ENCODE results near the gene PLA2G6.
"Not testable (repeated sequence)": the region's sequence is repeated elsewhere in the genome, so short reads cannot be mapped to it uniquely, and the experiment has no call there.

PLA2G6 gene

DNA sequence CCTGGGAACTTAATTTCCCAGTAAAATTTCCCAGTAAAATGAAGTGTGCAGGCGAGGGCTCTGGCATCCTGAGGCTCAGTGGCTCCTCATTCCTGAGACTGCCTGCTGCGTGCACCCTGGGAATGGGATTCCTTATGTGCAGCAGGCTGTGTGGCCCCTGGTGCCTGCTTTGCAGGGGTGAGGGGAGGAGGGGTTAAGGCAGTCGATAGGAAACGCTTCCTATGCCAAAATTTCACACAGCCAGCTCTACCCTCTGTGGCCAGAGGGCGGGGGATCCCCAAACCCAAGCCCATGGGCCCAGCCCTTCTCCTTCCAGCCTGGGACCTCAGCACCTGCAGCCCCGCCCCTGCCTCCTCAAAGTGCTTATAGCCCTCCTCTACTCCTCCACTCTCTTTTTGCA is 59.0 kb downstream of the PLA2G6 start:
- WGBS (ENCODE audit: extremely low coverage, insufficient coverage, insufficient read length) = no CpG with 5 or more reads among the region's 6 CpGs
- Histone ChIP-seq H3K14ac (ENCODE audit: low read length) (no peak overlapping the region), H3K18ac (ENCODE audit: low read length) (no peak overlapping the region), H3K79me2 (ENCODE audit: control insufficient read depth, insufficient read depth, low read length, poor library complexity) (no peaks in the 10 kb centered on the region), H3K4ac (ENCODE audit: low read depth, low read length) (no peak overlapping the region), H2AFZ (ENCODE audit: insufficient read depth, low read length, poor library complexity) (no peak overlapping the region), H3K27ac (ENCODE audit: low read depth, low read length) (no peak overlapping the region), H3K4me2 (ENCODE audit: low read length) (no peak overlapping the region), H3K23ac (ENCODE audit: low read length) (no peak overlapping the region), H2BK120ac (ENCODE audit: insufficient read depth, low read length, poor library complexity) (no peak overlapping the region), H3K9ac (ENCODE audit: low read length) (no peak overlapping the region), H2BK12ac (ENCODE audit: low read length) (no peak overlapping the region), H3K9me3 (ENCODE audit: insufficient read depth, low read depth, low read length) (peaks cover 3% of the 10 kb centered on the region), H3K4me1 (ENCODE audit: control insufficient read depth in 1 of 2, insufficient read depth in 2 of 2, low read length in 2 of 2) (peaks cover 4% of the 10 kb centered on the region in 2 experiments), H2AK5ac (ENCODE audit: low read length) (no peak overlapping the region), H3K79me1 (ENCODE audit: low read length) (no peaks in the 10 kb centered on the region), H3K4me3 (ENCODE audit: low read depth, low read length) (no peak overlapping the region), H2BK5ac (ENCODE audit: low read depth, low read length, poor library complexity) (no peak overlapping the region), H4K8ac (ENCODE audit: low read depth, low read length) (no peak overlapping the region), H3K36me3 (ENCODE audit: control insufficient read depth in 1 of 2, insufficient read depth in 2 of 2, low read length in 2 of 2) (peaks cover 0 to 4% of the 10 kb centered on the region in 2 experiments), H4K91ac (ENCODE audit: low read depth, low read length) (no peak overlapping the region), H3K27me3 (ENCODE audit: insufficient read depth, low read length) (no peaks in the 10 kb centered on the region), H4K12ac (ENCODE audit: low read depth, low read length) (no peak overlapping the region)
- DNase-seq = no peak

DNA sequence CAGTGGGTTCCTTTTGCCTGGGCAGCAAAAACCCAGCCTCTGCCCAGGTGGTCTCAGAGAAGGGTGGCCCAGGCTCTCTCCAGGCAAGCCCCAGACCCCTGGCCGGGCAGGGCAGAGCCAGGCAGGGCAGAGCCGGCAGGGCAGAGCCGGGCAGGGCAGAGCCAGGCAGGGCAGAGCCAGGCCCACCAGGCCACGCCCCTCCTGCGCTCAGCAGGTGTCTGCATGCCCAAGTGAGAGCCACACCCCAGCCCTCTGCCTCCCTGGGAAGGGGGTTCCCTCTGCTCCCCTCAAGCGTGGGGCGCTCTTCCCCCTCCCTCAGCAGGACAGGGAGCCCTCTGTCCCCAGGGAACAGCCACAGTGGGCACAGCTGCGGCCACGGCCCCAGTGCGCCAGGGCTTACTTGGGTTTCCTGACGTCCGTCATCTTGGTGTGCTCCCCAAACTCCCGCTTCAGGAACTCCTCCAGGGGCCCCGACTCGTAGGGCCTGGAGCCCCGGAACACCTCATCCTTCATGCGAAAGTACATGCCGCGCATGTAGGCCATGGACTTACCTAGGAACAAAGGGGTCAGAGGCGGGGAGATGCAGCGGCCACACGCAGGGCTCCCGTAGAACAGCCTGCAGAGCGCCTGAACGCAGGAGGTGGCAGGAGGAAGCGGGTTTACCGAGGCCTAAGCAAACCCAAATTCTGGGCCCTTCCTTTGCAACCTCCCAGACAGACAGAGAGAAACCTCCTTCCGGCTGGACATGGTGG is 61.1 kb downstream of the PLA2G6 start:
- H3K14ac ChIP-seq (ENCODE audit: low read length) = no peak overlapping the region
- peaks cover 4% of the 10 kb centered on the region in 2 experiments for H3K4me1 ChIP-seq (ENCODE audit: control insufficient read depth in 1 of 2, insufficient read depth in 2 of 2, low read length in 2 of 2)
- no peaks in the 10 kb centered on the region for H3K36me3 ChIP-seq (ENCODE audit: control insufficient read depth in 1 of 2, insufficient read depth in 2 of 2, low read length in 2 of 2)
- H3K79me1 ChIP-seq (ENCODE audit: low read length) = no peaks in the 10 kb centered on the region
- no peak overlapping the region for H3K4me3 ChIP-seq (ENCODE audit: low read depth, low read length)
- no peaks in the 10 kb centered on the region for H3K27me3 ChIP-seq (ENCODE audit: insufficient read depth, low read length)
- no peak overlapping the region for H2AFZ ChIP-seq (ENCODE audit: insufficient read depth, low read length, poor library complexity)
- H3K4me2 ChIP-seq (ENCODE audit: low read length) = no peak overlapping the region
- no peak overlapping the region for H3K27ac ChIP-seq (ENCODE audit: low read depth, low read length)
- DNase-seq = no peak
- no CpG with 5 or more reads among the region's 28 CpGs for WGBS (ENCODE audit: extremely low coverage, insufficient coverage, insufficient read length)
- H3K9me3 ChIP-seq (ENCODE audit: insufficient read depth, low read depth, low read length) = peaks cover 3% of the 10 kb centered on the region
- H4K12ac ChIP-seq (ENCODE audit: low read depth, low read length) = no peak overlapping the region
- no peak overlapping the region for H4K8ac ChIP-seq (ENCODE audit: low read depth, low read length)
- H3K23ac ChIP-seq (ENCODE audit: low read length) = no peak overlapping the region
- no peak overlapping the region for H2AK5ac ChIP-seq (ENCODE audit: low read length)
- no peak overlapping the region for H2BK120ac ChIP-seq (ENCODE audit: insufficient read depth, low read length, poor library complexity)
- no peak overlapping the region for H3K18ac ChIP-seq (ENCODE audit: low read length)
- no peak overlapping the region for H3K9ac ChIP-seq (ENCODE audit: low read length)
- no peaks in the 10 kb centered on the region for H3K79me2 ChIP-seq (ENCODE audit: control insufficient read depth, insufficient read depth, low read length, poor library complexity)
- H2BK12ac ChIP-seq (ENCODE audit: low read length) = no peak overlapping the region
- H3K4ac ChIP-seq (ENCODE audit: low read depth, low read length) = no peak overlapping the region
- no peak overlapping the region for H4K91ac ChIP-seq (ENCODE audit: low read depth, low read length)
- H2BK5ac ChIP-seq (ENCODE audit: low read depth, low read length, poor library complexity) = no peak overlapping the region

DNA sequence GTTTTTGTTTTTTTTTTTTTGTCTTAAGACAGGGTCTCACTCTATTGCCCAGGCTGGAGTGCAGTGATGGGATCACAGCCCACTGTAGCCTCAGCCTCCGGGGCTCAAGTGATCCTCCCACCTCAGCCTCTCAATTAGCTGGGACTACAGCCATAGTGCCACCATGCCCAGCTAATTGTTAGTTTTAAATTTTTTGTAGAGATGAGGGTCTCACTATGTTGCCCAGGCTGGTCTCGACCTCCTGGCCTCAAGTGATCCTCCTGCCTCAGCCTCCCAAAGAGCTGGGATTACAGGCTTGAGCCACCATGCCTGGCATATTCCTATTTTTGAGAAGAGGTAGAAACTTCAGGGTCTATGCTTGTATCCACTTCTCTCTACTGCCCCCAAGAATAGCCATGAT is 62.9 kb downstream of the PLA2G6 start:
- H3K79me1 ChIP-seq (ENCODE audit: low read length); H3K27me3 ChIP-seq (ENCODE audit: insufficient read depth, low read length); H3K4me1 ChIP-seq (ENCODE audit: control insufficient read depth in 1 of 2, insufficient read depth in 2 of 2, low read length in 2 of 2); H3K23ac ChIP-seq (ENCODE audit: low read length); H3K27ac ChIP-seq (ENCODE audit: low read depth, low read length); H2AK5ac ChIP-seq (ENCODE audit: low read length); H3K36me3 ChIP-seq (ENCODE audit: control insufficient read depth in 1 of 2, insufficient read depth in 2 of 2, low read length in 2 of 2); H2BK5ac ChIP-seq (ENCODE audit: low read depth, low read length, poor library complexity); H3K4ac ChIP-seq (ENCODE audit: low read depth, low read length); H3K4me3 ChIP-seq (ENCODE audit: low read depth, low read length); H4K12ac ChIP-seq (ENCODE audit: low read depth, low read length); H2AFZ ChIP-seq (ENCODE audit: insufficient read depth, low read length, poor library complexity); H4K8ac ChIP-seq (ENCODE audit: low read depth, low read length); DNase-seq; H3K18ac ChIP-seq (ENCODE audit: low read length); H2BK12ac ChIP-seq (ENCODE audit: low read length); H3K79me2 ChIP-seq (ENCODE audit: control insufficient read depth, insufficient read depth, low read length, poor library complexity); H2BK120ac ChIP-seq (ENCODE audit: insufficient read depth, low read length, poor library complexity); H4K91ac ChIP-seq (ENCODE audit: low read depth, low read length); H3K14ac ChIP-seq (ENCODE audit: low read length); H3K9ac ChIP-seq (ENCODE audit: low read length); H3K4me2 ChIP-seq (ENCODE audit: low read length); H3K9me3 ChIP-seq (ENCODE audit: insufficient read depth, low read depth, low read length): not testable (repeated sequence)
- no CpG with 5 or more reads among the region's 2 CpGs for WGBS (ENCODE audit: extremely low coverage, insufficient coverage, insufficient read length)

DNA sequence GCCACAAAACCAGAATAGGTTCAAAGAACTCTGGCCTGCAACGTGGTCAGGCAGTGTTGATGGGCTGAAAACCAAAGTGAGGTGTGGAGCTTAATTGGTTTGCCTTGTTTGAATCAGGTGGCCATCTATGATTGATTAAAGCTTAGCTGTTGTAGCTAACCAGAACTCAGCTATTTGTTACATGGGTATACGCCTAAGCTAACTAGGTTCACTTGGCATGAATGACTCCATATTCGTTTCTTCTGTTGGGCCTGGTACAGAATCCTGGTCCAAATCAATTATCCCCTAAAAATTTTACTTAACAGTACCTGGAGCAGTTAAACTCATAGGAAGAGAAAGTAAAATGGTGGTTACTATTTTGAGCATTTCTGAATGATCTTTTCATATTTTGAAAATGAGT is 63.4 kb downstream of the PLA2G6 start:
- H2AK5ac ChIP-seq (ENCODE audit: low read length) = no peak overlapping the region
- H2BK12ac ChIP-seq (ENCODE audit: low read length) = no peak overlapping the region
- H2AFZ ChIP-seq (ENCODE audit: insufficient read depth, low read length, poor library complexity) = no peak overlapping the region
- H3K79me2 ChIP-seq (ENCODE audit: control insufficient read depth, insufficient read depth, low read length, poor library complexity) = no peaks in the 10 kb centered on the region
- peaks cover 2 to 3% of the 10 kb centered on the region in 2 experiments for H3K4me1 ChIP-seq (ENCODE audit: control insufficient read depth in 1 of 2, insufficient read depth in 2 of 2, low read length in 2 of 2)
- no peak overlapping the region for H4K8ac ChIP-seq (ENCODE audit: low read depth, low read length)
- no peak overlapping the region for H2BK120ac ChIP-seq (ENCODE audit: insufficient read depth, low read length, poor library complexity)
- H4K91ac ChIP-seq (ENCODE audit: low read depth, low read length) = no peak overlapping the region
- no peak overlapping the region for H2BK5ac ChIP-seq (ENCODE audit: low read depth, low read length, poor library complexity)
- H3K4me2 ChIP-seq (ENCODE audit: low read length) = no peak overlapping the region
- H3K27ac ChIP-seq (ENCODE audit: low read depth, low read length) = no peak overlapping the region
- H3K14ac ChIP-seq (ENCODE audit: low read length) = no peak overlapping the region
- H4K12ac ChIP-seq (ENCODE audit: low read depth, low read length) = no peak overlapping the region
- no peak overlapping the region for H3K4me3 ChIP-seq (ENCODE audit: low read depth, low read length)
- H3K23ac ChIP-seq (ENCODE audit: low read length) = no peak overlapping the region
- no peaks in the 10 kb centered on the region for H3K9me3 ChIP-seq (ENCODE audit: insufficient read depth, low read depth, low read length)
- H3K18ac ChIP-seq (ENCODE audit: low read length) = no peak overlapping the region
- no peaks in the 10 kb centered on the region for H3K79me1 ChIP-seq (ENCODE audit: low read length)
- H3K4ac ChIP-seq (ENCODE audit: low read depth, low read length) = no peak overlapping the region
- no peaks in the 10 kb centered on the region for H3K27me3 ChIP-seq (ENCODE audit: insufficient read depth, low read length)
- no peak for DNase-seq
- no peak overlapping the region for H3K9ac ChIP-seq (ENCODE audit: low read length)
- no CpG with 5 or more reads among the region's 3 CpGs for WGBS (ENCODE audit: extremely low coverage, insufficient coverage, insufficient read length)
- no peaks in the 10 kb centered on the region for H3K36me3 ChIP-seq (ENCODE audit: control insufficient read depth in 1 of 2, insufficient read depth in 2 of 2, low read length in 2 of 2)
